ENCODE results near the gene NUDCD3. TPM values are rescaled to one million over a fixed set of nuclear protein-coding genes. Genes with fewer than 3 reads are reported as not detected.

Gene NUDCD3
- total RNA-seq, 1 donor from 2014 or later = 86.8 TPM

GRCh38 chr7:44440577-44441078 lies 49.8 kb downstream of the NUDCD3 start:
- Histone ChIP-seq H3K27ac (ENCODE audit: low read depth, low read length) (no peak overlapping the region), H3K9me3 (ENCODE audit: insufficient read depth, low read depth, low read length) (no peaks in the 10 kb centered on the region), H2AFZ (ENCODE audit: low read depth, low read length) (no peak overlapping the region), H3K9ac (ENCODE audit: low read length) (no peak overlapping the region), H3K4me3 (ENCODE audit: insufficient read depth, low read depth, low read length) (no peak overlapping the region), H3K36me3 (ENCODE audit: insufficient read depth, low read length) (no peaks in the 10 kb centered on the region), H3K4me1 (ENCODE audit: insufficient read depth, low read length) (no peaks in the 10 kb centered on the region), H3K4me2 (ENCODE audit: low read length) (no peak overlapping the region), H3K79me2 (ENCODE audit: insufficient read depth, low read length) (peaks cover 78% of the 10 kb centered on the region), H4K20me1 (ENCODE audit: insufficient read depth, low read length) (peaks cover 71% of the 10 kb centered on the region), H3K27me3 (ENCODE audit: insufficient read depth, low read length) (no peaks in the 10 kb centered on the region)
- Mint-ChIP-seq H3K36me3 (ENCODE audit: low read depth, unreplicated experiment) (peaks cover 16% of the 10 kb centered on the region), H3K9me3 (ENCODE audit: unreplicated experiment) (no peaks in the 10 kb centered on the region), H3K4me3 (ENCODE audit: unreplicated experiment) (no peak overlapping the region), H3K4me1 (ENCODE audit: low read depth, unreplicated experiment) (peaks cover 7% of the 10 kb centered on the region), H3K27me3 (ENCODE audit: low read depth, unreplicated experiment) (no peaks in the 10 kb centered on the region), H3K27ac (ENCODE audit: unreplicated experiment) (no peak overlapping the region)
- DNase-seq (ENCODE audit: low read depth) (no peak), FAIRE-seq (no peak)
- no peak for TF ChIP-seq EZH2 (IDR thresholded peaks at IDR 0.05; ENCODE audit: insufficient read depth, low read length)

GRCh38 chr7:44439926-44440325 lies 50.5 kb downstream of the NUDCD3 start:
- FAIRE-seq (no peak), DNase-seq (ENCODE audit: low read depth) (no peak)
- H3K27me3 ChIP-seq (ENCODE audit: insufficient read depth, low read length) = no peaks in the 10 kb centered on the region
- H2AFZ ChIP-seq (ENCODE audit: low read depth, low read length) = no peak overlapping the region
- H3K9ac ChIP-seq (ENCODE audit: low read length) = no peak overlapping the region
- H3K4me2 ChIP-seq (ENCODE audit: low read length) = no peak overlapping the region
- H3K36me3 Mint-ChIP-seq (ENCODE audit: low read depth, unreplicated experiment) = peaks cover 9% of the 10 kb centered on the region
- peaks cover 7% of the 10 kb centered on the region for H3K4me1 Mint-ChIP-seq (ENCODE audit: low read depth, unreplicated experiment)
- no peak overlapping the region for H3K4me3 Mint-ChIP-seq (ENCODE audit: unreplicated experiment)
- no peak overlapping the region for H3K27ac ChIP-seq (ENCODE audit: low read depth, low read length)
- no peak overlapping the region for H3K27ac Mint-ChIP-seq (ENCODE audit: unreplicated experiment)
- no peak overlapping the region for H3K4me3 ChIP-seq (ENCODE audit: insufficient read depth, low read depth, low read length)
- no peaks in the 10 kb centered on the region for H3K9me3 ChIP-seq (ENCODE audit: insufficient read depth, low read depth, low read length)
- no peaks in the 10 kb centered on the region for H3K9me3 Mint-ChIP-seq (ENCODE audit: unreplicated experiment)
- H4K20me1 ChIP-seq (ENCODE audit: insufficient read depth, low read length) = peaks cover 71% of the 10 kb centered on the region
- peaks cover 78% of the 10 kb centered on the region for H3K79me2 ChIP-seq (ENCODE audit: insufficient read depth, low read length)
- no peaks in the 10 kb centered on the region for H3K4me1 ChIP-seq (ENCODE audit: insufficient read depth, low read length)
- H3K36me3 ChIP-seq (ENCODE audit: insufficient read depth, low read length) = no peaks in the 10 kb centered on the region
- no peak for TF ChIP-seq EZH2 (IDR thresholded peaks at IDR 0.05; ENCODE audit: insufficient read depth, low read length)
- no peak for TF ChIP-seq CTCF (IDR thresholded peaks at IDR 0.05; ENCODE audit: insufficient read depth, low read depth, low read length)
- no peaks in the 10 kb centered on the region for H3K27me3 Mint-ChIP-seq (ENCODE audit: low read depth, unreplicated experiment)

GRCh38 chr7:44438816-44439215 lies 51.6 kb downstream of the NUDCD3 start:
- Histone ChIP-seq H4K20me1 (ENCODE audit: insufficient read depth, low read length) (peaks cover 71% of the 10 kb centered on the region), H2AFZ (ENCODE audit: low read depth, low read length) (no peak overlapping the region), H3K27ac (ENCODE audit: low read depth, low read length) (no peak overlapping the region), H3K9me3 (ENCODE audit: insufficient read depth, low read depth, low read length) (no peaks in the 10 kb centered on the region), H3K4me3 (ENCODE audit: insufficient read depth, low read depth, low read length) (no peak overlapping the region), H3K4me1 (ENCODE audit: insufficient read depth, low read length) (no peaks in the 10 kb centered on the region), H3K36me3 (ENCODE audit: insufficient read depth, low read length) (no peaks in the 10 kb centered on the region), H3K9ac (ENCODE audit: low read length) (no peak overlapping the region), H3K27me3 (ENCODE audit: insufficient read depth, low read length) (no peaks in the 10 kb centered on the region), H3K79me2 (ENCODE audit: insufficient read depth, low read length) (peaks cover 78% of the 10 kb centered on the region), H3K4me2 (ENCODE audit: low read length) (no peak overlapping the region)
- no peak overlapping the region for H3K4me3 Mint-ChIP-seq (ENCODE audit: unreplicated experiment)
- TF ChIP-seq EZH2 (IDR thresholded peaks at IDR 0.05; ENCODE audit: insufficient read depth, low read length) (no peak), CTCF (IDR thresholded peaks at IDR 0.05; ENCODE audit: insufficient read depth, low read depth, low read length) (no peak)
- DNase-seq (ENCODE audit: low read depth) (no peak), FAIRE-seq (no peak)
- H3K4me1 Mint-ChIP-seq (ENCODE audit: low read depth, unreplicated experiment) = peaks cover 9% of the 10 kb centered on the region
- H3K36me3 Mint-ChIP-seq (ENCODE audit: low read depth, unreplicated experiment) = peaks cover 10% of the 10 kb centered on the region
- no peaks in the 10 kb centered on the region for H3K27me3 Mint-ChIP-seq (ENCODE audit: low read depth, unreplicated experiment)
- no peaks in the 10 kb centered on the region for H3K9me3 Mint-ChIP-seq (ENCODE audit: unreplicated experiment)
- H3K27ac Mint-ChIP-seq (ENCODE audit: unreplicated experiment) = no peak overlapping the region
